Bronchial epithelial cell (primary cell): ENCODE measurements around the gene ARHGAP23. TPM values are rescaled to one million over a fixed set of nuclear protein-coding genes. Genes with fewer than 3 reads are reported as not detected.

Source experiments
- DNase-seq: peaks from one replicate; pipeline ENCODE4 v3.0.0-alpha.2; 2010; ENCODE audit warnings: low read depth
- FAIRE-seq: peaks from 2 replicates; lab custom pipeline; 2011; peaks lifted over from hg19 to GRCh38; lab: Jason Lieb, UNC
- H3K27me3 ChIP-seq: 2 replicates; pipeline ENCODE4 v1.5.1; 2011; ENCODE audit warnings: low read length; ENCODE audit not compliant: control insufficient read depth, insufficient read depth
- H3K36me3 ChIP-seq: 2 replicates; pipeline ENCODE4 v1.5.1; 2011; ENCODE audit warnings: low read length; ENCODE audit not compliant: control insufficient read depth, insufficient read depth
- H3K4me3 ChIP-seq: 2 replicates; pipeline ENCODE4 v1.5.1; 2011; ENCODE audit warnings: mild to moderate bottlenecking, low read depth, low read length, control low read depth
- total RNA-seq: library from RNA; depleted of rRNA; stranded (reverse); fragments of >200 nt; gene quantifications from 2 replicates; pipeline ENCODE4 v1.2.1, GENCODE V29; 2014
- TF ChIP-seq, protein P1 (sequence below): IDR thresholded peaks from 2 replicates; pipeline ENCODE4 v1.5.1; 2011; ENCODE audit warnings: mild to moderate bottlenecking, moderate library complexity, low read length, control low read depth, inconsistent platforms; ENCODE audit not compliant: insufficient read depth, severe bottlenecking

Gene ARHGAP23
- total RNA-seq, 1 donor from 2014 or later, result 15.8 TPM

DNA sequence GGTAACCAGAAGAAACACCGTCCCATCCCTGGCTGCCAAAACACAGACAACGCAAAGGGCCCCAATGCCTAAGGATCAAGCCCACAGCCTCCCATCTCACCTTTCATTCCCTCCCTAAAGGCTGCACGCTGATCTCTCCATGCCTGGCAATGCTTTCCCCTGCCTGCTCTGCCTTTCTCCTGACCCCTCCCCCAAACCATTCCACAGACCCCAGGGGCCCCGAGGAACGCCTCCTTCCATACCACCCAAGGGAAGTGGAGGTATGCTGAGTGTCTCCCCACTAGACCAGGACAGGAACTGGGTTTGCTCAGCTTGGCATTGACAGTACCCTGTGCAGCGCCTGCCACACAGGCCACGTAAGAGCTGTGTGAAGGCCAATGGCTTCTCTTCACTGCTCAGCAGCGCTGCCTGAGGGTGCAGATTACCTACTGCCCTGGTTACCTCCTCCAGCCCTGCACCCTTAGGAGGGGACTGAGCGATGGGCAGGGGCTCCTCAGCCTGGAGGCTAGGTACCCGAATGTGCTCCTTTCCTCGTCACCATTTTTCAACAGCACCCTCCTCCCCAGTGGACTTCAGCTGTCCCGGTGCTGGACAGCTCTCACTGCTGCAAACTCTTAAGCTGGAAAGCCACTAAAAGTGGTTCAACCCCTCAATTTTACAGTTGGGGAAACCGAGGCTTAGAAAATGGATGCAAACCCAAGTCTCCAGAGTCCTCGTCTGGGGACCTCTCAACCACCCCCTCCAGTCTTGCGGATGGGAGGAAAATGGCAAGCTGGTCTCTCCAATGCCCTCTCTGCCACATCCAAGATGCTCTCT, 132.4 kb downstream of the ARHGAP23 start:
- FAIRE-seq (no peak), DNase-seq (no peak)
- peaks cover 43% of the 10 kb centered on the region for H3K27me3 ChIP-seq
- no peak overlapping the region for H3K4me3 ChIP-seq
- TF ChIP-seq, protein P1, sequence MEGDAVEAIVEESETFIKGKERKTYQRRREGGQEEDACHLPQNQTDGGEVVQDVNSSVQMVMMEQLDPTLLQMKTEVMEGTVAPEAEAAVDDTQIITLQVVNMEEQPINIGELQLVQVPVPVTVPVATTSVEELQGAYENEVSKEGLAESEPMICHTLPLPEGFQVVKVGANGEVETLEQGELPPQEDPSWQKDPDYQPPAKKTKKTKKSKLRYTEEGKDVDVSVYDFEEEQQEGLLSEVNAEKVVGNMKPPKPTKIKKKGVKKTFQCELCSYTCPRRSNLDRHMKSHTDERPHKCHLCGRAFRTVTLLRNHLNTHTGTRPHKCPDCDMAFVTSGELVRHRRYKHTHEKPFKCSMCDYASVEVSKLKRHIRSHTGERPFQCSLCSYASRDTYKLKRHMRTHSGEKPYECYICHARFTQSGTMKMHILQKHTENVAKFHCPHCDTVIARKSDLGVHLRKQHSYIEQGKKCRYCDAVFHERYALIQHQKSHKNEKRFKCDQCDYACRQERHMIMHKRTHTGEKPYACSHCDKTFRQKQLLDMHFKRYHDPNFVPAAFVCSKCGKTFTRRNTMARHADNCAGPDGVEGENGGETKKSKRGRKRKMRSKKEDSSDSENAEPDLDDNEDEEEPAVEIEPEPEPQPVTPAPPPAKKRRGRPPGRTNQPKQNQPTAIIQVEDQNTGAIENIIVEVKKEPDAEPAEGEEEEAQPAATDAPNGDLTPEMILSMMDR, result no peak
- H3K36me3 ChIP-seq, result no peaks in the 10 kb centered on the region

DNA sequence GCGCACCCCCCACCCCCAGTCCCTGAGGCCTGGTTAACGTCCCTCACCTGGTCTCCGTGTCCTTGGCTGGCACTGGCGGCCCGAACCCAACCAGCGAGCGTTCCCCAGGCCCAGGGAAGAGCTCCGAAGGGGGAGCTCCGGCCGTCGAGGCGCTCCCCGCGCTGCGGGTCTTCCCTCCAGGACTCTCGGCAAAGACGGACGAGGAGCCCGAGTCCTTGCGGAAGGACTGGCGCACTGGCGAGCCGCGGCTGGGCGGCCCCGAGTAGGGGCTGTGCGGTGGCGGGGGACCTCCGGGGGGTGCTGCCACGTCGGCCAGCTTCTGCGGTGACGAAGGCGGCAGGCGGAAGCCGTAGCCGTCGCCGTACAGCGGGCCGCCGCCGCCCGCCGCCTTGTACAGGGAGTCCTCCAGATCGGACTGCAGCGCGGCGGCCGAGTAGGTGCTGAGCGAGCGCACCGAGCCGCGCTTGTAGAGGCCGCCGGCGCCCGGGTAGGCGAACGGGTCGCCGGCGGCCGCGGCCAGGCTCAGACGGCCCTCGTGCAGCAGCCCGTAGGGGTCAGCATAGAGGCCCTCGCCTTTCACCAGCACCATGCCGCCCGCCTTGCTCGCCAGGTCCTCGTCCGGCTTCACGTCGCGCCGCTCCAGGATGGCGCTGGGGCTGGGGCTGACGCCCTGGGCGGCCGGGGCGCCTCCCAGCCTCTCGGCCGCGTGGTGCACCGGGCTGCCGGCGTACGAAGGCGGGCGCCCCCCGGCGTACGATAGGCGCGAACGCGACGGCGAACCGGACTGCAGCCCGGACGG, 133.4 kb downstream of the ARHGAP23 start:
- FAIRE-seq (no peak), DNase-seq (no peak)
- Histone ChIP-seq H3K27me3 (peaks cover 48% of the 10 kb centered on the region), H3K36me3 (no peaks in the 10 kb centered on the region), H3K4me3 (no peak overlapping the region)
- TF ChIP-seq, protein P1, result no peak

Other genes starting within 250 kb of the ARHGAP23 start
- not detected in 2 replicates for gene TBC1D3, start 235.9 kb upstream of the ARHGAP23 start, total RNA-seq
- gene MRPL45, start 131.3 kb upstream of the ARHGAP23 start, total RNA-seq, result 23.7 and 26.5 TPM in 2 replicates
- gene GPR179, start 84.5 kb upstream of the ARHGAP23 start, total RNA-seq, result under 0.01 TPM in 2 replicates
- gene SOCS7, start 76.6 kb upstream of the ARHGAP23 start, total RNA-seq, result 19.0 and 22.5 TPM in 2 replicates
- gene SRCIN1, start 177.5 kb downstream of the ARHGAP23 start, total RNA-seq, result under 0.01 and 0.64 TPM in 2 replicates
- gene EPOP, start 246.5 kb downstream of the ARHGAP23 start, total RNA-seq, result 2.4 and 4.2 TPM in 2 replicates